Lung (tissue), 12 donors: ENCODE data around the gene PCID2. TPM values are rescaled to one million over a fixed set of nuclear protein-coding genes. Genes with fewer than 3 reads are reported as not detected.

ENCODE experiments used
- ATAC-seq: fragments of 200-7000 bp; cut with Tn5 transposase; one replicate; pipeline ENCODE4 v1.9.1; 2020; ENCODE audit warnings: moderate number of reproducible peaks; ENCODE audit not compliant: insufficient read depth, low FRiP score
- DNase-seq, 3 donors: peaks; one replicate each; pipeline ENCODE4 v3.0.0-alpha.2; 2013 to 2017
- H3K27ac ChIP-seq, 2 donors: one replicate each; pipeline ENCODE4 v1.5.1; 2013; ENCODE audit warnings: mild to moderate bottlenecking in 2 of 2, moderate library complexity in 2 of 2, control low read depth in 1 of 2, inconsistent platforms in 1 of 2, low read depth in 1 of 2, low read length in 1 of 2
- H3K27me3 ChIP-seq, 3 donors: one replicate each; pipeline ENCODE4 v1.5.1; 2013; ENCODE audit warnings: low read length in 2 of 3; ENCODE audit not compliant: control insufficient read depth in 3 of 3, insufficient read depth in 3 of 3
- H3K36me3 ChIP-seq, 4 donors: one replicate each; pipeline ENCODE4 v1.5.1; 2013; ENCODE audit warnings: low read length in 4 of 4, mild to moderate bottlenecking in 1 of 4, moderate library complexity in 1 of 4; ENCODE audit not compliant: control insufficient read depth in 4 of 4, insufficient read depth in 4 of 4
- H3K4me1 ChIP-seq, 5 donors: one replicate each; pipeline ENCODE4 v1.5.1; 2013; ENCODE audit warnings: low read length in 5 of 5, mild to moderate bottlenecking in 2 of 5, moderate library complexity in 1 of 5; ENCODE audit not compliant: control insufficient read depth in 5 of 5, insufficient read depth in 5 of 5
- H3K4me3 ChIP-seq: one replicate; pipeline ENCODE4 v1.5.1; 2013; ENCODE audit warnings: mild to moderate bottlenecking, control low read depth, moderate library complexity
- H3K9ac ChIP-seq, 2 donors: one replicate each; pipeline ENCODE4 v1.5.1; 2013; ENCODE audit warnings: low read length in 2 of 2, control low read depth in 1 of 2; ENCODE audit not compliant: insufficient read depth in 1 of 2
- H3K9me3 ChIP-seq, 4 donors: one replicate each; pipeline ENCODE4 v1.5.1; 2013; ENCODE audit warnings: low read length in 3 of 4, mild to moderate bottlenecking in 1 of 4, moderate library complexity in 1 of 4; ENCODE audit not compliant: control insufficient read depth in 4 of 4, insufficient read depth in 3 of 4
- CTCF ChIP-seq: IDR thresholded peaks from 2 replicates; pipeline ENCODE4 v1.5.1; 2012; ENCODE audit warnings: mild to moderate bottlenecking; ENCODE audit errors: control extremely low read depth, extremely low read depth
- WGBS, 2 donors: extraction: QIAGEN DNeasy Blood & Tissue Kit; methylation state at CpG; one replicate each; pipeline ENCODE4 v1.1.7; 2013; 5-methylcytosine and 5-hydroxymethylcytosine counted together
- polyA plus RNA-seq, 2 donors: library from polyadenylated mRNA; stranded (reverse); fragments of 200-250 nt; gene quantifications; one replicate each; pipeline ENCODE4 v1.2.1, GENCODE V29; 2013
- total RNA-seq, 2 donors: library from RNA; depleted of rRNA in 1 of 2; stranded (reverse); fragments of >200 nt in 1 of 2; gene quantifications; one replicate each; pipeline ENCODE4 v1.2.1, GENCODE V29; 2014 to 2021
- donor health status: control.
- donor health status: control.
- donor health status: Bipolar disorder and iron deficiency.
- donor health status: healthy.
- donor health status: DM: yes; HTN: yes; CAD: no.

Gene PCID2
- total and polyA plus RNA-seq, 4 donors: 31.5 to 86.2 (median 37.3) TPM

DNA sequence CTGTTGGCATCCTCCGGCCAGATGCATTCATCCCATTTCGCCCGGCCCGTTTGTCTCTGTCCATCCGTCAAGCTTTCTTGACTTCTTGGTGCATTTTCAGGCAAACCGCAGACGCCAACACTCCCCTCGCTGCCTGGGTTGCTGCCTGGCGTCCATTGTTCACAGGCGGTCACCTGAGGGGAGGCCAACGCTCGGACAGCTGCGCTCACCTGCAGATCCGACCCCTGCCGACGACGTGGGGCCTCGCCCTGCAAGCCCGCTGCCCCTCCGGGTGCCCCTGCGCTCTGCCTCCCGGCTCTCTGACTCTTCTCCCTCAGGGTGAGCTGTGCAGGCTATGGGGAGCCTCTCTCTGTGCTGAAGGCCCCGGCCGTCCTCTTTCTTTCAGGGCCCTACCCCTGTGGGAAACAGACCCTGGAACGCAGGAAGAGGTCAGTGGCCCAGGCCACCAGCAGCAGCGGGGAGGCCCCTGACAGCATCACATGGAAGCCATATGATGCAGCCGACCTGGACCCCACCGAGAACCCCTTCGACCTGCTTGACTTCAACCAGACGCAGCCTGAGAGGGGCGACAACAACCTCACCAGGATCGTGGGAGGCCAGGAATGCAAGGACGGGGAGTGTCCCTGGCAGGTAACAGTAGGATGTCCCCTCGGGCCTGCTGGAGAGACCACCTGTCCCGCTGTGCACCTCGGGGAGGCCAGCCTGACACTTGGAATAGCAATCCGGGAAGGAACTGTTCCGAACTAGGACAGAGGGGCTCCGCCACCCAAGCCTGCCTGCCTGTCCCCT, 64.8 kb downstream of the PCID2 start:
- Histone ChIP-seq H3K4me1 (peaks cover 0 to 2% (median 0%) of the 10 kb centered on the region in 5 donors), H3K27me3 (no peaks in the 10 kb centered on the region), H3K27ac (no peak overlapping the region), H3K9ac (no peak overlapping the region), H3K9me3 (no peaks in the 10 kb centered on the region), H3K4me3 (no peak overlapping the region), H3K36me3 (peaks cover 0 to 2% (median 0%) of the 10 kb centered on the region in 4 donors)
- ATAC-seq (no peak), DNase-seq (no peak)
- TF ChIP-seq CTCF: no peak
- 87% methylated on average over 39 of the region's 39 CpGs for WGBS, 2 donors

- H3K9ac ChIP-seq: no peak overlapping the region
- peaks cover 0 to 2% (median 0%) of the 10 kb centered on the region in 4 donors for H3K36me3 ChIP-seq
- DNase-seq (no peak), ATAC-seq (no peak)
- H3K9me3 ChIP-seq: no peaks in the 10 kb centered on the region
- no peak overlapping the region for H3K4me3 ChIP-seq
- 83 to 90% methylated on average over 6 to 7 of the region's 7 CpGs for WGBS, 2 donors
- no peak for TF ChIP-seq CTCF
- H3K4me1 ChIP-seq: peaks cover 0 to 2% (median 0%) of the 10 kb centered on the region in 5 donors
- no peak overlapping the region for H3K27ac ChIP-seq
- H3K27me3 ChIP-seq: no peaks in the 10 kb centered on the region
Observed at GRCh38 chr13:113142876-113143275, 65.6 kb downstream of the PCID2 start.

DNA sequence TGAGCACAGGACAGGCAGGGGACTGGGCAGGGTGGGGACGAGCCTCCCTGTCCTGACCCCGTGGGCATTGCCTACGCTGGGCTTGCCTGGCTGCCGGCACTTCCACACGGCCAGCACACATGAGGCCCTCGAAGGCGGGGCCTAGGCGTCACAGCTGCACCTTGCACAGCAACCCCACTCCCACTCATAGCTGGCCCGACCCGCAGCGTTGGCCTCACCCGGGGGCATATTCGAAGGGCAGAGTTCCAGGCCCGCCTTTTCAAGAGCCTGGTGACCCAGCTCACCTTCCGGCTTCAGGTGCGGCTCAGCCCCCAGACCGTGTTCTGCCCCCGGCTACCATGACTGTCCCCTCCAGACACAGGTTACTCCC, 66.9 kb downstream of the PCID2 start:
- ATAC-seq (no peak), DNase-seq (no peak)
- Histone ChIP-seq H3K9ac (no peak overlapping the region), H3K36me3 (peaks cover 0 to 2% (median 0%) of the 10 kb centered on the region in 4 donors), H3K27ac (no peak overlapping the region), H3K27me3 (no peaks in the 10 kb centered on the region), H3K9me3 (no peaks in the 10 kb centered on the region), H3K4me3 (no peak overlapping the region), H3K4me1 (peaks cover 0 to 2% (median 0%) of the 10 kb centered on the region in 5 donors)
- TF ChIP-seq CTCF: no peak
- 86 to 95% methylated on average over 18 of the region's 18 CpGs for WGBS, 2 donors
